Activated naive CD8-positive, alpha-beta T cell (primary cell): Measurements from ENCODE around the gene SHISA3.
"Not testable (repeated sequence)": the region's sequence is repeated elsewhere in the genome, so short reads cannot be mapped to it uniquely, and the experiment has no call there.

Experiments
- H3K27ac Mint-ChIP-seq: one replicate; pipeline ENCODE4 v1.8.0; 2021; ENCODE audit warnings: mixed read lengths
- H3K27me3 Mint-ChIP-seq: one replicate; pipeline ENCODE4 v1.8.0; 2021; ENCODE audit warnings: mixed read lengths
- H3K36me3 Mint-ChIP-seq: one replicate; pipeline ENCODE4 v1.8.0; 2021; ENCODE audit warnings: mixed read lengths
- H3K4me1 Mint-ChIP-seq: one replicate; pipeline ENCODE4 v1.8.0; 2021; ENCODE audit warnings: low read depth, mixed read lengths
- H3K4me3 Mint-ChIP-seq: one replicate; pipeline ENCODE4 v1.8.0; 2021; ENCODE audit warnings: mild to moderate bottlenecking, mixed read lengths
- H3K9me3 Mint-ChIP-seq: one replicate; pipeline ENCODE4 v1.8.0; 2021; ENCODE audit warnings: low read depth, mixed read lengths

SHISA3 gene

DNA sequence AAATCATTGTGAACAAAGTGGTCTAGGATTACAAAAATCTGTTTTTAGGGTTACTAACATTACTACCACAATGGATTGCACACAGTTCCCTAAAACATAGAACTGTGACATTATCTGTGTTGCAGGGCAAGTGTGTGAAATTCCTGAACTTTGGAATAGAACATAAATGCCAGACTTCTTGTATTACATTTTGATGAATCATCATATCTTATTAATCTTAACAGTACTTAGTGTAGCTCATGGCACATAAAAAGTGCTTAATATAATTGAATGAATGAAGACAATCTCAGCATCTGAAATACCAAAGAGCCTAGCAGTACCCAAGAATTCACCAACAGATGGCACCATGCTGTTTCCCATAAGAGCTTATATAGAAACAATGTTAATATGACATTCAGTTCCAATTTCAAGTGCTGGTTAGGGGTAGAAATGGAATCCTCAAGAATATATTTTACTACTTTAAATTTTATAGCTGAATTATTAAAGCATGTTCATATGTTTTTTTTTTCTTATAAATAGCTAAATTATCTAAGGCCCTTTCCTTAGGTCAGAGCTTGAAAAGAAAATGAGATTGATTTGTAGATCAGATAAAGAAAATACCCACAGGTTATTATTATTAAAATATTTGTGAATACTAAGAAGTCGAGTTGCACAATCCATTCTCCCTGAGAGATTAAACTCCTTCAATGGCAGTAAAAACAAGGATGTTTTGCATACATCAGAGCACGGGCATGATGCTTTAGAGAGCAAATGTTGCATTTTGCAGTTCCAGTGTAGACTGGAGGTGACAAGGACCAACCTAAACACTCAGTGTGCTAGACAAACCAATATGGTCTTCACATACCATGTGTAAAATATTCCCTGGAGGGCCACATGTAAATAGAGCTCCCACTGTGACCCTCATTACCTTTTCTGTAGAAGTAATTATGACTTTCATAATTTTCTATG lies 25.7 kb upstream of the SHISA3 start:
- no peak overlapping the region for H3K27ac Mint-ChIP-seq
- no peaks in the 10 kb centered on the region for H3K36me3 Mint-ChIP-seq
- no peaks in the 10 kb centered on the region for H3K9me3 Mint-ChIP-seq
- H3K27me3 Mint-ChIP-seq = peaks cover 12% of the 10 kb centered on the region
- no peaks in the 10 kb centered on the region for H3K4me1 Mint-ChIP-seq
- no peak overlapping the region for H3K4me3 Mint-ChIP-seq

DNA sequence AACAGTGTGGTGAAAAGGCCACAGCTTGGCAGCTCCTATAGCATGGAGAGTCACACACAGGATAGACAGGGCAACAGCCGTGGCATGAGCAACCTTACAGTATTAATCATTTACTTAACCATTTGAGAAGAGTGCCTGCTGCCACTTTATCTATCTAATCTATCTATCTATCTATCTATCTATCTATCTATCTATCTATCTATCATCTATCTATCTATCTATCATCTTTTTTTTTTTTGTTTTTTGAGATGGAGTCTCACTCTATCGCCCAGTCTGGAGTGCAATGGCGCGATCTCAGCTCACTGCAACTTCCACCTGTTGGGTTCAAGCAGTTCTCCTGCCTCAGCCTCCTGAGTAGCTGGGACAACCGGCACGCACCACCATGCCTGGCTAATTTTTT lies 25.0 kb upstream of the SHISA3 start:
- not testable (repeated sequence) for H3K27me3 Mint-ChIP-seq, H3K4me3 Mint-ChIP-seq, H3K9me3 Mint-ChIP-seq, H3K4me1 Mint-ChIP-seq, H3K27ac Mint-ChIP-seq, H3K36me3 Mint-ChIP-seq

DNA sequence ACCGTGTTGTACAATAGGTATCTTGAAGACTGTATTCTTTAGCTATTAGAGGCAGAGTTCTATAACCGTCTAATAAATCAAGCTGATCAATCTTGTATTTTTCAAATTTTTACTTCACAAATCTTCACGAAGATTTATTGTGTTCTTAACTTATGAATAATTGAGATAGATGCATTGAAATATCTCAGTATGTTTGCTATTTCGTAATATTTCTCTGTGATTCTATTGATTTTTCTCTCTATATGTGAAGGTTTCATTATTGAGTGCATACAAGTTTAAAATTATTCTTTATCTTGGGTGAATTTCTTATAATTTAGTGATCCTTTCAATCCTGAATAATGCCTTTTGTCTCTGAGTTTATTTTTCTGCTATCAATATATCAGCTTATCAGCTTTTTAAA lies 19.8 kb upstream of the SHISA3 start:
- Mint-ChIP-seq H3K4me3 (no peak overlapping the region), H3K36me3 (no peaks in the 10 kb centered on the region), H3K4me1 (no peaks in the 10 kb centered on the region), H3K9me3 (no peaks in the 10 kb centered on the region), H3K27me3 (peaks cover 21% of the 10 kb centered on the region), H3K27ac (no peak overlapping the region)

DNA sequence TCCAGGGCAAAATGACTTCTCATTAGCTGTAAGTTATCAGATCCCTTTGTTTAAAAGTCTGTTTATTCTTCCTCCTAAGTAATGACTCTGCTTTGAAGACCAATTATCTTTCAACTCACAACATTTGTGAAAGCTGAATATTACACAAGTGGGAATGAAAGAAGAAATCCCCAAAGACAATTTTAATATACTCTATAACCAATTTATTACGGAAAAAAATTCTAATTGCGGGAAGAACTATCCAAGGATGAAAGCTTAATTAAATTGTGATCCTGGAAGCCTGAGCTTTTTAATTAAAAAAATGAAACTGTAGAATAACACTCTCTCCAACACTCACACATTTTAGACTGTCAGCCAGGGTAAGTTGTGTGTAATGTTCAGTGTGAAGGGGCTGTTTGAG lies 15.6 kb upstream of the SHISA3 start:
- no peaks in the 10 kb centered on the region for H3K9me3 Mint-ChIP-seq
- no peak overlapping the region for H3K4me3 Mint-ChIP-seq
- no peaks in the 10 kb centered on the region for H3K4me1 Mint-ChIP-seq
- H3K36me3 Mint-ChIP-seq = no peaks in the 10 kb centered on the region
- no peak overlapping the region for H3K27ac Mint-ChIP-seq
- H3K27me3 Mint-ChIP-seq = peaks cover 15% of the 10 kb centered on the region

DNA sequence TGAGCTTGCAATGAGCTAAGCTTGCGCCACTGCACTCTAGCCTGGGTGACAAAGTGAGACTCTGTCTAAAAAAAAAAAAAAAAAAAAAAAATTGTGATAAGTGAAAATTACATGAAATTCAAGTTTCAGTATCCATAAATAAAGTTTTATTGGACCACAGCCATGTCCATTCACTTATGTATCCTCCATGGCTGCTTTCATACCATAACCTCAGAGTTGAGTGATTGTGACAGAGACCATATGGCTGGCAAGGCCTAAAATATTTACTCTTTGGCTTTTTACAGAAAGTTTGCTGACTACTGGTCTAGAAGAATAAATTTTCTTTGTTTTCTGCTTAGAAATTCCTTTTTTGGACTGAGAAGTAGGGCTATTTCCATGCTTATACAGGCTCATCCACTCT lies 11.8 kb upstream of the SHISA3 start:
- Mint-ChIP-seq H3K27me3 (peaks cover 16% of the 10 kb centered on the region), H3K4me3 (no peak overlapping the region), H3K27ac (no peak overlapping the region), H3K4me1 (no peaks in the 10 kb centered on the region), H3K36me3 (peaks cover 2% of the 10 kb centered on the region), H3K9me3 (no peaks in the 10 kb centered on the region)

DNA sequence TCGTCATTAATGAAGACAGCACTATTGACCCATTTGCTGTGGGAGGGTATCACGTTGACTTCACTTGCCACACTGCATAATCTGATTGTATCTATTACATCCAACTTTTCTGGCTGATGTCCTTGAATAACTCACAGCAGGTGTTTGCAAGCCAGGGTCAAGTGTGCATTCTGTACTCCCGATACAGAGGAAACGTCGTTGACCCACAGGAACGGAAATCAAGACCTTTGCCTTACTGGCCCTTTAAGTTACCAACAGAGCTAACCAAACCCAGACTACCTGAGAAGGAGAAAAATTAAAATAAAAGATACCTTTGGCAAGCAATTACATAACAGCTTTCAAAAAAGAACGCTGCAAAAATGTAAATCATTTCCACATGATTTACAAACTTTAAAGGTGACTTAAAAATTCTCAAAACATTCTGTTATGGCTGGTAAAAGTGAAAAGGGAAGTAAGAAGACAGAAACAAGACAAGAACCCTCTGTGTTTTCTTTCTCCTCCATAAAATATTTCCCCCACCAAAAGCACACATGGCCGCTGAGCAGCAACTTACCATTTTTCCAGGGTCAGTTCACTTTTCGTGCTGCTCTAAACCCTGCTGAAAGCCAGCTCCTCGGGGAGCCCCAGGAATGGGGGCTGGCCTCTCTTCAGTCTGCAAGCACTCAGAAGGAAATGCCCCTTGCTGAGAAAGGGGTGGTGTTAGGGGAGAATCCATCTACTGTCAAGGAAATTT lies 6.5 kb upstream of the SHISA3 start:
- Mint-ChIP-seq H3K4me3 (no peak overlapping the region), H3K27ac (no peak overlapping the region), H3K9me3 (no peaks in the 10 kb centered on the region), H3K27me3 (peaks cover 10% of the 10 kb centered on the region), H3K4me1 (no peaks in the 10 kb centered on the region), H3K36me3 (peaks cover 2% of the 10 kb centered on the region)

DNA sequence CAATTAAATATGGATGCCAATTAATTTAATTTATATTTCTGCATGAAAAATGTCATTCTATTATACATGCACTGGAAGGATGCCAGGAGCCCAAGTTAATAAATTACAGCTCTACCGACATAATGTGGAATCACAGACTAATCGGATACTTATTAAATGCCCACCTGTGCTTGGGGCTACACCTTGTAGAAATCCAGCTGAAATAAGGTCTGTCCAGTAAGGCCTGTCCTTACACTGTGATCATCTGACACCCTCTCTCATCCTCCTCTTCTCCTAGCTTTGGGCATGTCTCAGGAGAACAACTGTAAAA lies 6.0 kb upstream of the SHISA3 start:
- H3K27ac Mint-ChIP-seq = no peak overlapping the region

DNA sequence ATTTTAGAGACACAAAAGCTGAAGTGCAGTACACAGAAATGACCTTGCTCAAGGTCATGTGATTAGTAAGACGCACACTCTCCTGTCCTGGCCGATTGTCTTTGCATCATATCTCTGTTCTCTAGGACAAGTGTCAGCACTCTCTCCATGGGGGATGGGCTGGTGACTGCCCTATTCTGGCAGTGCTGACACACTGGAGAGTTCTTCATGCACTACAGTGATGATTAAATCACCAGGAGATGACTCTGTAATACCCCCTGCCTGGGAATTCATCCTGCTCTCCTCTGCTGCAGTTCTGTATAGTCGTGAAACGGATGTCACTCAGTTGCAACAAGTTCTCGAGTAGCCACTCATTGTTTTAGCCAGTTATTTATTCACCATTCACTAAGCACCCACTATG lies 5.3 kb upstream of the SHISA3 start:
- no peaks in the 10 kb centered on the region for H3K36me3 Mint-ChIP-seq
- peaks cover 15% of the 10 kb centered on the region for H3K27me3 Mint-ChIP-seq
- H3K4me3 Mint-ChIP-seq = no peak overlapping the region
- no peak overlapping the region for H3K27ac Mint-ChIP-seq
- H3K4me1 Mint-ChIP-seq = peaks cover 8% of the 10 kb centered on the region
- H3K9me3 Mint-ChIP-seq = no peaks in the 10 kb centered on the region

More for the DNA sequence above, 6.0 kb upstream of the SHISA3 start:
- H3K36me3 Mint-ChIP-seq = peaks cover 2% of the 10 kb centered on the region
- peaks cover 11% of the 10 kb centered on the region for H3K27me3 Mint-ChIP-seq
- H3K9me3 Mint-ChIP-seq = no peaks in the 10 kb centered on the region
- H3K4me3 Mint-ChIP-seq = no peak overlapping the region
- H3K4me1 Mint-ChIP-seq = peaks cover 1% of the 10 kb centered on the region

DNA sequence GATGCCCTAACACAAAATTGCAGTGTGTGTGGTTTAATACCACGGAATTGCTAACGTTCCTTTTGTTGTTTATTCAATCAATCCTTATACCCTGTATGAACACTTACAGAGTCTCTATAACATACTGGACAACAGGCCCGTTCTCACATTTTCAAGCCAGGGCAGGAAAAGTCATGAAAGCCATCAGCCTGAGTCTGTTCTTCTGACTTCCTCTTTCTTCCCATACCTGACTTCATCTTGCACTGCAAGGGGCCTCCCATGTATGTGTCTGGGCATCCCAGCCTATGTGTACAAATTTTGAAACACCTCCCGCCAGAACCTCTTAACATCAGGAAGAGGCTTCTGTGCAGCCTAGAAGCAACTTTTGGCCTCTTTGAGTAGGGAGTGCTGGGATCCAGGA lies 4.9 kb upstream of the SHISA3 start:
- Mint-ChIP-seq H3K9me3 (no peaks in the 10 kb centered on the region), H3K27me3 (peaks cover 16% of the 10 kb centered on the region), H3K27ac (no peak overlapping the region), H3K4me1 (peaks cover 11% of the 10 kb centered on the region), H3K36me3 (no peaks in the 10 kb centered on the region), H3K4me3 (no peak overlapping the region)

DNA sequence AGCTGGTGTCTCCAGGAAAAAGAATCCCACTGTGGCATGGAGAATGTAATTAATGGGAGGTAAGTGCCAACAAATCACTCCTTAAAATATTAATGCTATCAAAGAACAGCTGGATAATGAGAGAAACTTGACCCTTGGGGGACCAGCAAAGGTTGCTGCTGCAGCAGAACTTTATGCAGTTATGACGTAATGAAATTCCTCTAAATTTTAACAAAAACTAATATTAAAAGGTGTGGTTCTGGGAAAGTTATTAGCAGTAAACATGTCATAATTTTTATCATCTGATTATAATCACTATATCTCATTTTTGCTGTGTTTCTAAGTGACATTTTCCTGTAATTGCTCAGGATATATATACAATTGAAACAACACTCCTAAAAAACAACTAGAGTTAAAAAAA lies 1.7 kb upstream of the SHISA3 start:
- Mint-ChIP-seq H3K9me3 (no peaks in the 10 kb centered on the region), H3K4me3 (no peak overlapping the region), H3K4me1 (peaks cover 26% of the 10 kb centered on the region), H3K27ac (no peak overlapping the region), H3K36me3 (no peaks in the 10 kb centered on the region), H3K27me3 (peaks cover 27% of the 10 kb centered on the region)

DNA sequence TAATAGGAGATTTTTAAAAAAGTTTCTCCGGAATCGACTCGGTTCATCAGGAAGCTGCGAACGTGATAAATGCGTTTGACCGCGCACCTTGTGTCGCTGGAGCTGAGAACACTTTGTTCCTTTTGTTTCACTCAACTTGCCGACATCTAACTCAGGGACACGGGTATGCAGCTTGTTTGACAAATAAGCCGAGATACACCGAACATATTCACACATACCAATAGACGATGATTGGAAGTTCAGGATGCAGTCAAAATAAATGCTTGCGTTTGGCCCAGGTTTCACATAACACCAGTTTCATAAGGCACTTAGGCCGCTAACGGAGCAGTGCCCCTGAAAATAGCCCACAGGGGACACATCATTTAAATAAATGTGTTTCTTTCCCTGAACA lies 932 bp upstream of the SHISA3 start:
- no peak overlapping the region for H3K27ac Mint-ChIP-seq

DNA sequence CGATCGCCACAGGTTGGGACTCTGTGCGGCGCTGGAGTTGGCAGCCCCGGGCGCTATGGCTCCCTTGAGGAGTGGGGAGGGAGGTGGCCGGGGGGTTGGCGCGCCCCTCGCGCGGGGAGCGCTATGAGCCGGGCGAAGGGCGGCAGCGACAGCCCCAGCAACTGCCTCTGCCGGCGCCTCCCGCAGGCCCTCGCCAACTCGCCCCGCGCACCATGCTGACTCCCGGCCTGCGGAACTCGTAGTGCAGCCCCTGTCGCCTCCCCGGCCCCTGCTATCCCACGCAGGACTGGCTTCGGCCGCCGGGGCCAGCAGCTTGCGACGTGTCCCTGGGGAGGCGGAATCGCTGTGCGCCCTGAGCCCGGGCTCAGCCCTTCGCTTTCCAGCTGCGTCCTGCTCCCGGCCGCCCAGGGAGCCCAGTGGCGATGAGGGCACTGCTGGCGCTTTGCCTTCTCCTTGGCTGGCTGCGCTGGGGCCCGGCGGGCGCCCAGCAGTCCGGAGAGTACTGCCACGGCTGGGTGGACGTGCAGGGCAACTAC lies 415 bp downstream of the SHISA3 start:
- Mint-ChIP-seq H3K4me1 (peaks cover 26% of the 10 kb centered on the region), H3K9me3 (no peaks in the 10 kb centered on the region), H3K27ac (no peak overlapping the region)

More for the DNA sequence above, 932 bp upstream of the SHISA3 start:
- H3K9me3 Mint-ChIP-seq = no peaks in the 10 kb centered on the region
- peaks cover 26% of the 10 kb centered on the region for H3K4me1 Mint-ChIP-seq
- H3K4me3 Mint-ChIP-seq = peak overlapping the region; percentile 89
- peaks cover 28% of the 10 kb centered on the region for H3K27me3 Mint-ChIP-seq
- no peaks in the 10 kb centered on the region for H3K36me3 Mint-ChIP-seq

DNA sequence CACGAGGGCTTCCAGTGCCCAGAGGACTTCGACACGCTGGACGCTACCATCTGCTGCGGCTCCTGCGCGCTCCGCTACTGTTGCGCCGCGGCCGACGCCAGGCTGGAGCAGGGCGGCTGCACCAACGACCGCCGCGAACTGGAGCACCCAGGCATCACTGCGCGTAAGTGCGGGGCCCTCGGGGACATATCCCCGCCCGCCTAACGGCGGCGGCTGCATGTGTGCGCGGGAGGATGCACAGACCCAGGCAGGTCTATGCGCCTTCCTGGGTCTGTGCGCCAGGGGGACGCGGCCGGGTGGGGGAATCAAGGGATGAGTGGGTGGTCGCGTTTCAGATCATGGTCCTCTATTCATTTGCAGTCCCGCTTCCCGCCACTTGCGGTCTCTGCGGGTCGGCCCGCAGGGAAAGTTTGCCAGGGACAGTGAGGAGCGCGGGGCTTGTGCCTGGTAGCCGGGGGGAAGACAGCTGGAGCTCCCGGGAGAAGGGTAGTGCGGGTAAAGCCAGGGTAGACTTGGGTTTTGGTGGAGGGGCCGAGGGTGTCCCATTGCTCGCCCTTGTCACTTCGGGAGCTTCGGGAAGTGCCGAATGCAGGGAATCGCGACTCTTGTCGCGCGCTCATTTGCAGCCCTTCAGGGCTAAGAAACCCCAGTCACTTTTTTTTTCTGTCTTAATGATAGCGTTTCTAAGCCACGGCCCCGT lies 1.0 kb downstream of the SHISA3 start:
- Mint-ChIP-seq H3K9me3 (no peaks in the 10 kb centered on the region), H3K27ac (no peak overlapping the region), H3K4me1 (peaks cover 26% of the 10 kb centered on the region), H3K27me3 (peaks cover 28% of the 10 kb centered on the region), H3K36me3 (no peaks in the 10 kb centered on the region), H3K4me3 (peak overlapping the region; percentile 69)

More for the DNA sequence above, 415 bp downstream of the SHISA3 start:
- no peaks in the 10 kb centered on the region for H3K36me3 Mint-ChIP-seq
- H3K4me3 Mint-ChIP-seq = peak overlapping the region; percentile 89
- peaks cover 28% of the 10 kb centered on the region for H3K27me3 Mint-ChIP-seq

DNA sequence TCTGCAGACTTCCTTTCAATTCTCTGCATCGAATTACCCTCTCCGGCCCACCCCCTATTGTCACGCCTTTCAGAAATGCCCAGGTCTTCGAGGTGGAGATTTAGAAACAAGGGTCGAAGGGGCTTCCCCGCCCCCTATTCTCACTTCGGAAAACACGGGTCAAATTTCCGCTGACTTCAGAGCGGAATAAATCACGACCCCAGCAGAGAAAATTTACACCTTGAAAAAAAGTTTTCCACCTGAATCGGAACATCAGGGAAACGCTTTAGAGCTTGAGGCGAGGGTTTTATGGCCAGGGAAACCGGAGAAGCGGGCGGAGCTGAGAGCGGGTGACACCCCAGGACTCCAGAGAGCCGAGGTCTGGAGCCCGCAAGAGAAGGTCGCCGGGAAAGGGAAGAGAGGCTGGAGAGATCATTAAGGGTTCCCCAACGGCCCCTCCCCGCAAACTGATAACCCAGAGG lies 1.6 kb downstream of the SHISA3 start:
- Mint-ChIP-seq H3K4me3 (peak overlapping the region; percentile 69), H3K27me3 (peaks cover 28% of the 10 kb centered on the region), H3K4me1 (peaks cover 26% of the 10 kb centered on the region), H3K27ac (no peak overlapping the region), H3K9me3 (no peaks in the 10 kb centered on the region), H3K36me3 (no peaks in the 10 kb centered on the region)

DNA sequence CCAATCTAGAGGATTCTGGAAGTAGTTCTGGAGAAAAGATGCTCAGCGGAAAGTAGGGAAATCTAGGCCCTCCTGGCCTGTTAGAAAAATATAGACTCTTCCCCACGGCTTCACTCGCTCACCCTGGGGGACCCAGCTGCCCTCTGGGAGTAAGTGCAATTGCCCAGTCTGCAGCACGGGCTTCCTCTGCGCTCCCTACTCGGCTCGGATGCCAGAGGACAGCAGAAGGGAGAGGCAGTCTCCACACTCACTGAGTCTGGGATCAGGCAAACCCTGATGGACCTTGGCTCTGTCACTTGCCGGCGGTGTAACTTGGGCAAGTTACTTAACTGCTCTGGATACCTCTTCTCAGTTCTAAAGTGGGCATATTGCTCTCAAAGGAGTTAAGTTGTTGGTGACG lies 2.1 kb downstream of the SHISA3 start:
- Mint-ChIP-seq H3K4me3 (peak overlapping the region; percentile 69), H3K9me3 (no peaks in the 10 kb centered on the region), H3K36me3 (no peaks in the 10 kb centered on the region), H3K27me3 (peaks cover 28% of the 10 kb centered on the region), H3K27ac (no peak overlapping the region), H3K4me1 (peaks cover 26% of the 10 kb centered on the region)
